SK-N-SH treated with all-trans-retinoic acid at 6 μM for 48 hours (cell line): ENCODE data around the gene SCRT2.

ENCODE experiments used
- ATAC-seq: fragments of 200-7000 bp; cut with Tn5 transposase; 3 replicates; pipeline ENCODE4 v1.9.1; 2020; ENCODE audit warnings: mild to moderate bottlenecking, moderate library complexity
- ARNTL ChIP-seq: fragments of 450-650 bp; formaldehyde crosslinking; IDR thresholded peaks from 2 replicates; pipeline ENCODE4 v1.5.0; 2020; ENCODE audit warnings: low read depth, mild to moderate bottlenecking, moderate library complexity, borderline replicate concordance
- BACH2 ChIP-seq: fragments of 250-450 bp; sonication (Bioruptor Pico); IDR thresholded peaks from 2 replicates; pipeline ENCODE4 v1.9.0; 2021; ENCODE audit warnings: mild to moderate bottlenecking, borderline replicate concordance
- CSDC2 ChIP-seq: fragments of 250-450 bp; sonication (Bioruptor Pico); IDR thresholded peaks from 2 replicates; pipeline ENCODE4 v1.5.0; 2020; ENCODE audit warnings: mild to moderate bottlenecking, moderate library complexity
- ESRRG ChIP-seq: fragments of 250-450 bp; sonication (Bioruptor Pico); IDR thresholded peaks from 2 replicates; pipeline ENCODE4 v1.6.1; 2021; ENCODE audit warnings: mild to moderate bottlenecking
- GLIS3 ChIP-seq: fragments of 250-450 bp; sonication (Bioruptor Pico); IDR thresholded peaks from 2 replicates; pipeline ENCODE4 v1.5.0; 2020; ENCODE audit warnings: mild to moderate bottlenecking, moderate library complexity
- ISL1 ChIP-seq: fragments of 250-450 bp; sonication (Bioruptor Pico); IDR thresholded peaks from 2 replicates; pipeline ENCODE4 v2.1.2; 2022; ENCODE audit warnings: mild to moderate bottlenecking, moderate library complexity
- OSR1 ChIP-seq: fragments of 250-450 bp; sonication (Bioruptor Pico); IDR thresholded peaks from 2 replicates; pipeline ENCODE4 v1.8.0; 2022; ENCODE audit warnings: moderate library complexity, mild to moderate bottlenecking, inconsistent platforms
- PPARA ChIP-seq: fragments of 250-450 bp; sonication (Bioruptor Pico); IDR thresholded peaks from 2 replicates; pipeline ENCODE4 v1.5.0; 2020; ENCODE audit warnings: mild to moderate bottlenecking, borderline replicate concordance
- RARB ChIP-seq: fragments of 250-450 bp; sonication (Bioruptor Pico); IDR thresholded peaks from 2 replicates; pipeline ENCODE4 v1.8.0; 2021; ENCODE audit warnings: mild to moderate bottlenecking, moderate library complexity
- SNAI2 ChIP-seq: fragments of 250-450 bp; sonication (Bioruptor Pico); IDR thresholded peaks from 2 replicates; pipeline ENCODE4 v1.5.0; 2020; ENCODE audit warnings: mild to moderate bottlenecking, moderate library complexity
- TCF4 ChIP-seq: fragments of 250-450 bp; sonication (Bioruptor Pico); IDR thresholded peaks from 2 replicates; pipeline ENCODE4 v1.8.0; 2021; ENCODE audit warnings: mild to moderate bottlenecking, moderate library complexity, borderline replicate concordance
- TOX ChIP-seq: fragments of 250-450 bp; sonication (Bioruptor Pico); IDR thresholded peaks from 2 replicates; pipeline ENCODE4 v1.8.0; 2021; ENCODE audit warnings: mild to moderate bottlenecking, moderate library complexity, borderline replicate concordance
- ZC3H10 ChIP-seq: fragments of 250-450 bp; sonication (Bioruptor Pico); IDR thresholded peaks from 2 replicates; pipeline ENCODE4 v1.5.1; 2021; ENCODE audit warnings: mild to moderate bottlenecking, moderate library complexity
- ZFP3 ChIP-seq: fragments of 250-450 bp; sonication (Bioruptor Pico); IDR thresholded peaks from 2 replicates; pipeline ENCODE4 v1.5.0; 2020; ENCODE audit warnings: mild to moderate bottlenecking, moderate library complexity
- ZFP30 ChIP-seq: fragments of 450-650 bp; formaldehyde crosslinking; IDR thresholded peaks from 2 replicates; pipeline ENCODE4 v1.5.0; 2022; ENCODE audit warnings: mild to moderate bottlenecking, moderate library complexity
- ZNF565 ChIP-seq: fragments of 450-650 bp; formaldehyde crosslinking; conservative IDR thresholded peaks from 2 replicates; pipeline ENCODE4 v1.5.0; 2020; ENCODE audit warnings: low read depth, mild to moderate bottlenecking, moderate library complexity
- ZNF70 ChIP-seq: fragments of 450-650 bp; formaldehyde crosslinking; IDR thresholded peaks from 2 replicates; pipeline ENCODE4 v1.5.0; 2020; ENCODE audit warnings: mild to moderate bottlenecking, moderate library complexity
- ZNF8 ChIP-seq: fragments of 450-650 bp; formaldehyde crosslinking; IDR thresholded peaks from 2 replicates; pipeline ENCODE4 v1.5.0; 2020; ENCODE audit warnings: mild to moderate bottlenecking, moderate library complexity
- TF ChIP-seq, protein P1 (sequence below): fragments of 250-450 bp; sonication (Bioruptor Pico); IDR thresholded peaks from 2 replicates; pipeline ENCODE4 v1.5.1; 2021; ENCODE audit warnings: mild to moderate bottlenecking, moderate library complexity
- TF ChIP-seq, protein P2 (sequence below): fragments of 250-450 bp; sonication (Bioruptor Pico); IDR thresholded peaks from 2 replicates; pipeline ENCODE4 v1.5.1; 2020; ENCODE audit warnings: low read depth, mild to moderate bottlenecking, moderate library complexity
- TF ChIP-seq, protein P3 (sequence below): fragments of 250-450 bp; sonication (Bioruptor Pico); IDR thresholded peaks from 2 replicates; pipeline ENCODE4 v1.8.0; 2021; ENCODE audit warnings: low read depth, mild to moderate bottlenecking, moderate library complexity, borderline replicate concordance
- TF ChIP-seq, protein P4 (sequence below): fragments of 250-450 bp; sonication (Bioruptor Pico); IDR thresholded peaks from 2 replicates; pipeline ENCODE4 v1.8.0; 2020; ENCODE audit warnings: mild to moderate bottlenecking, moderate library complexity, borderline replicate concordance
- TF ChIP-seq, protein P5 (sequence below): fragments of 250-450 bp; sonication (Bioruptor Pico); IDR thresholded peaks from 2 replicates; pipeline ENCODE4 v1.5.0; 2020; ENCODE audit warnings: mild to moderate bottlenecking, moderate library complexity

The SCRT2 gene

DNA sequence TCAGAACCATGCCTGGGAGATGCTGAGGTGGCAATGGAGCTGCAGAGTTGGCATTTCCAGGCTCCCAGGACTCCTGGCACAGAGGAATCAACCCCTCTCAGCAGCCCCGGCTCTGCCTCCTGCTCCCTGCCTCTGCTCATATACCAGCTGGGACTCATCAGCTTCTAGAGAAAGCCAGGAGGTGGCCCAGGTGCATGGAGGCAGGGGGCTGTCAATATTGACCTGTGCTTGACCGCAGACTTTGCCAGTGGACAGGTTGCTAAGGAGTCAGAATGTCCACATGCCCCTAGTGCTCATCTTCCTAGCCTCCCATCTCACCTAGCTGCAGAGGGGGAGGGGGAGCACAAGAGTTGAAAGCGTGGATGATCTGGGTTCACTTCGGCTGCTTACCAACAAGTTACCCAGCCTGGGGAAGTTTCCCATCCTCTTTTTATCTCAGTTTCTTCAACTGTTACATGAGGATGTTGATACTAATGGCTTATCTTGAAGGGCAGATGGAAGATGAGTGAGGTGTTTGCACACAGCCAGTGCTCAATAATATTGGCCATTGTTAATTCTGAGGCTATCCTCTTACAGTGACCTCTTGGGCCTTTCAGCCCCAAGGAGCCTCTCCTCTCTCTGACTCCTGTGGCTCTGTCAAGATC lies 9.2 kb upstream of the SCRT2 start:
- TF ChIP-seq ZC3H10 (CRISPR knock-in tag) (no peak), ZNF70 (no peak), ZFP30 (no peak), ISL1 (CRISPR knock-in tag) (no peak), ZFP3 (CRISPR knock-in tag) (no peak), ZNF8 (CRISPR knock-in tag) (no peak), ZNF565 (CRISPR knock-in tag) (no peak), ARNTL (CRISPR knock-in tag) (no peak), GLIS3 (CRISPR knock-in tag) (no peak), BACH2 (CRISPR knock-in tag) (no peak), SNAI2 (CRISPR knock-in tag) (no peak), PPARA (CRISPR knock-in tag) (no peak), RARB (CRISPR knock-in tag) (no peak), ESRRG (CRISPR knock-in tag) (no peak), TOX (no peak)
- TF ChIP-seq, protein P1, sequence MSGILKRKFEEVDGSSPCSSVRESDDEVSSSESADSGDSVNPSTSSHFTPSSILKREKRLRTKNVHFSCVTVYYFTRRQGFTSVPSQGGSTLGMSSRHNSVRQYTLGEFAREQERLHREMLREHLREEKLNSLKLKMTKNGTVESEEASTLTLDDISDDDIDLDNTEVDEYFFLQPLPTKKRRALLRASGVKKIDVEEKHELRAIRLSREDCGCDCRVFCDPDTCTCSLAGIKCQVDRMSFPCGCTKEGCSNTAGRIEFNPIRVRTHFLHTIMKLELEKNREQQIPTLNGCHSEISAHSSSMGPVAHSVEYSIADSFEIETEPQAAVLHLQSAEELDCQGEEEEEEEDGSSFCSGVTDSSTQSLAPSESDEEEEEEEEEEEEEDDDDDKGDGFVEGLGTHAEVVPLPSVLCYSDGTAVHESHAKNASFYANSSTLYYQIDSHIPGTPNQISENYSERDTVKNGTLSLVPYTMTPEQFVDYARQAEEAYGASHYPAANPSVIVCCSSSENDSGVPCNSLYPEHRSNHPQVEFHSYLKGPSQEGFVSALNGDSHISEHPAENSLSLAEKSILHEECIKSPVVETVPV (CRISPR knock-in tag) = no peak
- TF ChIP-seq, protein P2, sequence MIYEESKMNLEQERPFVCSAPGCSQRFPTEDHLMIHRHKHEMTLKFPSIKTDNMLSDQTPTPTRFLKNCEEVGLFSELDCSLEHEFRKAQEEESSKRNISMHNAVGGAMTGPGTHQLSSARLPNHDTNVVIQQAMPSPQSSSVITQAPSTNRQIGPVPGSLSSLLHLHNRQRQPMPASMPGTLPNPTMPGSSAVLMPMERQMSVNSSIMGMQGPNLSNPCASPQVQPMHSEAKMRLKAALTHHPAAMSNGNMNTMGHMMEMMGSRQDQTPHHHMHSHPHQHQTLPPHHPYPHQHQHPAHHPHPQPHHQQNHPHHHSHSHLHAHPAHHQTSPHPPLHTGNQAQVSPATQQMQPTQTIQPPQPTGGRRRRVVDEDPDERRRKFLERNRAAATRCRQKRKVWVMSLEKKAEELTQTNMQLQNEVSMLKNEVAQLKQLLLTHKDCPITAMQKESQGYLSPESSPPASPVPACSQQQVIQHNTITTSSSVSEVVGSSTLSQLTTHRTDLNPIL (CRISPR knock-in tag) = no peak
- TF ChIP-seq, protein P3, sequence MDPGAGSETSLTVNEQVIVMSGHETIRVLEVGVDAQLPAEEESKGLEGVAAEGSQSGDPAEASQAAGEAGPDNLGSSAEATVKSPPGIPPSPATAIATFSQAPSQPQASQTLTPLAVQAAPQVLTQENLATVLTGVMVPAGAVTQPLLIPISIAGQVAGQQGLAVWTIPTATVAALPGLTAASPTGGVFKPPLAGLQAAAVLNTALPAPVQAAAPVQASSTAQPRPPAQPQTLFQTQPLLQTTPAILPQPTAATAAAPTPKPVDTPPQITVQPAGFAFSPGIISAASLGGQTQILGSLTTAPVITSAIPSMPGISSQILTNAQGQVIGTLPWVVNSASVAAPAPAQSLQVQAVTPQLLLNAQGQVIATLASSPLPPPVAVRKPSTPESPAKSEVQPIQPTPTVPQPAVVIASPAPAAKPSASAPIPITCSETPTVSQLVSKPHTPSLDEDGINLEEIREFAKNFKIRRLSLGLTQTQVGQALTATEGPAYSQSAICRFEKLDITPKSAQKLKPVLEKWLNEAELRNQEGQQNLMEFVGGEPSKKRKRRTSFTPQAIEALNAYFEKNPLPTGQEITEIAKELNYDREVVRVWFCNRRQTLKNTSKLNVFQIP (CRISPR knock-in tag) = no peak
- TF ChIP-seq, protein P4, sequence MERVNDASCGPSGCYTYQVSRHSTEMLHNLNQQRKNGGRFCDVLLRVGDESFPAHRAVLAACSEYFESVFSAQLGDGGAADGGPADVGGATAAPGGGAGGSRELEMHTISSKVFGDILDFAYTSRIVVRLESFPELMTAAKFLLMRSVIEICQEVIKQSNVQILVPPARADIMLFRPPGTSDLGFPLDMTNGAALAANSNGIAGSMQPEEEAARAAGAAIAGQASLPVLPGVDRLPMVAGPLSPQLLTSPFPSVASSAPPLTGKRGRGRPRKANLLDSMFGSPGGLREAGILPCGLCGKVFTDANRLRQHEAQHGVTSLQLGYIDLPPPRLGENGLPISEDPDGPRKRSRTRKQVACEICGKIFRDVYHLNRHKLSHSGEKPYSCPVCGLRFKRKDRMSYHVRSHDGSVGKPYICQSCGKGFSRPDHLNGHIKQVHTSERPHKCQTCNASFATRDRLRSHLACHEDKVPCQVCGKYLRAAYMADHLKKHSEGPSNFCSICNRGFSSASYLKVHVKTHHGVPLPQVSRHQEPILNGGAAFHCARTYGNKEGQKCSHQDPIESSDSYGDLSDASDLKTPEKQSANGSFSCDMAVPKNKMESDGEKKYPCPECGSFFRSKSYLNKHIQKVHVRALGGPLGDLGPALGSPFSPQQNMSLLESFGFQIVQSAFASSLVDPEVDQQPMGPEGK (CRISPR knock-in tag) = no peak
- TF ChIP-seq, protein P5, sequence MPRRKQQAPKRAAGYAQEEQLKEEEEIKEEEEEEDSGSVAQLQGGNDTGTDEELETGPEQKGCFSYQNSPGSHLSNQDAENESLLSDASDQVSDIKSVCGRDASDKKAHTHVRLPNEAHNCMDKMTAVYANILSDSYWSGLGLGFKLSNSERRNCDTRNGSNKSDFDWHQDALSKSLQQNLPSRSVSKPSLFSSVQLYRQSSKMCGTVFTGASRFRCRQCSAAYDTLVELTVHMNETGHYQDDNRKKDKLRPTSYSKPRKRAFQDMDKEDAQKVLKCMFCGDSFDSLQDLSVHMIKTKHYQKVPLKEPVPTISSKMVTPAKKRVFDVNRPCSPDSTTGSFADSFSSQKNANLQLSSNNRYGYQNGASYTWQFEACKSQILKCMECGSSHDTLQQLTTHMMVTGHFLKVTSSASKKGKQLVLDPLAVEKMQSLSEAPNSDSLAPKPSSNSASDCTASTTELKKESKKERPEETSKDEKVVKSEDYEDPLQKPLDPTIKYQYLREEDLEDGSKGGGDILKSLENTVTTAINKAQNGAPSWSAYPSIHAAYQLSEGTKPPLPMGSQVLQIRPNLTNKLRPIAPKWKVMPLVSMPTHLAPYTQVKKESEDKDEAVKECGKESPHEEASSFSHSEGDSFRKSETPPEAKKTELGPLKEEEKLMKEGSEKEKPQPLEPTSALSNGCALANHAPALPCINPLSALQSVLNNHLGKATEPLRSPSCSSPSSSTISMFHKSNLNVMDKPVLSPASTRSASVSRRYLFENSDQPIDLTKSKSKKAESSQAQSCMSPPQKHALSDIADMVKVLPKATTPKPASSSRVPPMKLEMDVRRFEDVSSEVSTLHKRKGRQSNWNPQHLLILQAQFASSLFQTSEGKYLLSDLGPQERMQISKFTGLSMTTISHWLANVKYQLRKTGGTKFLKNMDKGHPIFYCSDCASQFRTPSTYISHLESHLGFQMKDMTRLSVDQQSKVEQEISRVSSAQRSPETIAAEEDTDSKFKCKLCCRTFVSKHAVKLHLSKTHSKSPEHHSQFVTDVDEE (CRISPR knock-in tag) = no peak
- ATAC-seq = no peak

DNA sequence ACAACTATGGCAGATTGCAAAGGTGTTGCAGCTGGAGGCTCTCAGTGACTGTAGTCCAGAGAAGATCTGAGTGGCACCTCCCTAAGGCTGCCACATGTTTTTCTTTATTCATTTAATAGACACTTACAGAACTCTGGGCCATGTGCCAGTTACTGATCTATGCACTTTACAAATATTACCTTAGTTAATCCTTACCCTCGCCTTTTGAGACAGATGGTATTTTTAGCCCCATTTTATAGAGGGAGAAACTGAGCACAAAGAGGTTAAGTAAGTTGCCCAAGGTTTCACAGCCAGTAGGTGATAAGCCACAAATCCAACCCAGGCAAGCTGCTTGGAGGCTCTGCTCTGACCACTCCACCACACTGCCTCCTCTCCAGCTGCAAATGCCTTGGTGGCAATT lies 6.5 kb upstream of the SCRT2 start:
- no peak for ATAC-seq
- no peak for TF ChIP-seq ARNTL (CRISPR knock-in tag)

DNA sequence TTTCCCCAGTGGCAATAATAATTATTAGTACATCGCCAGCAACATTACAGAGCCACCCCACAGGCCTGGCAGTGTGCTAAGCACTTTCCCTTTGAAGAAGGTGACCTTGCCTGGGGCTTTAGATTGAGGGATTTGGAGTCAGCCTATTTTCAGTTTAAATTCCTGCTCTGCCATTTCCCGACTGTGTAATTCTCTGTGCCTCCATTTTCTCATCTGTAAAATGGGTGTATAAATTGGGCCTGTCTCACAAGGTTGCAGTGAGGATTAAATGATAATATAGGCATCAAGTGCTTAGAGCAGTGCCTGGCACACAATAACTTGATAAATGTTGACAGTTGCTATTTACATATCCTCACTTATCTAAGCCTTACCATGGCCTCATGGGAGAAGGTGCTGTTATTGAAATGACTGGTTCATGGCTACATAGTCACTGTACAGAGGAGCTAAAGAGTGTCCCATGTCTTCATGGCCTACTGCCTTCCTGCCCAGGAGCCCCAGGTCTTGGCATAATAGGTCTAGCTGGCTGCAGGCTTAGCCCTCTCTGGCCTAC lies 5.1 kb upstream of the SCRT2 start:
- ATAC-seq = no peak
- TF ChIP-seq RARB (CRISPR knock-in tag) = no peak
- no peak for TF ChIP-seq GLIS3 (CRISPR knock-in tag)
- TF ChIP-seq ARNTL (CRISPR knock-in tag) = no peak
- no peak for TF ChIP-seq TCF4 (CRISPR knock-in tag)
- TF ChIP-seq, protein P3 (CRISPR knock-in tag) = no peak
- no peak for TF ChIP-seq ZC3H10 (CRISPR knock-in tag)
- no peak for TF ChIP-seq PPARA (CRISPR knock-in tag)
- TF ChIP-seq OSR1 (CRISPR knock-in tag) = no peak
- no peak for TF ChIP-seq ZNF70
- no peak for TF ChIP-seq TOX
- no peak for TF ChIP-seq BACH2 (CRISPR knock-in tag)
- TF ChIP-seq ZNF565 (CRISPR knock-in tag) = no peak
- no peak for TF ChIP-seq SNAI2 (CRISPR knock-in tag)
- TF ChIP-seq ZNF8 (CRISPR knock-in tag) = no peak
- no peak for TF ChIP-seq ISL1 (CRISPR knock-in tag)
- no peak for TF ChIP-seq ZFP3 (CRISPR knock-in tag)
- no peak for TF ChIP-seq CSDC2 (CRISPR knock-in tag)
